Right lobe of liver (tissue), 6 donors: ENCODE measurements around the gene CLDND2. TPM values are rescaled to one million over a fixed set of nuclear protein-coding genes. Genes with fewer than 3 reads are reported as not detected.
"Not testable (repeated sequence)": the region's sequence is repeated elsewhere in the genome, so short reads cannot be mapped to it uniquely, and the experiment has no call there.

Experiments used
- ATAC-seq, 4 donors: fragments of 200-7000 bp; cut with Tn5 transposase; one replicate each; pipeline ENCODE4 v1.9.1; 2020; ENCODE audit warnings: mild to moderate bottlenecking in 4 of 4, moderate library complexity in 4 of 4
- DNase-seq, 3 donors: peaks; one replicate each; pipeline ENCODE4 v3.0.0-alpha.2; 2020
- H3K27ac ChIP-seq, 3 donors: fragments of 200-600 bp; one replicate each; pipeline ENCODE4 v1.8.0; 2022
- H3K27me3 ChIP-seq, 2 donors: fragments of 200-600 bp; one replicate each; pipeline ENCODE4 v1.8.0; 2022
- H3K36me3 ChIP-seq, 4 donors: fragments of 200-600 bp; sonication (generic) in 1 of 4; one replicate each; pipeline versions ENCODE4 v1.5.1 to v1.8.0; 2017 to 2022; ENCODE audit warnings: control low read depth in 1 of 4
- H3K4me1 ChIP-seq, 4 donors: fragments of 200-600 bp; sonication (generic) in 1 of 4; one replicate each; pipeline versions ENCODE4 v1.5.1 to v1.8.0; 2017 to 2022; ENCODE audit warnings: control low read depth in 1 of 4
- H3K4me3 ChIP-seq, 3 donors: fragments of 200-600 bp; one replicate each; pipeline ENCODE4 v1.8.0; 2022
- H3K9me3 ChIP-seq, 4 donors: fragments of 200-600 bp; sonication (generic) in 1 of 4; one replicate each; pipeline versions ENCODE4 v1.5.1 to v1.8.0; 2017 to 2022; ENCODE audit warnings: control low read depth in 1 of 4
- POLR2A ChIP-seq: fragments of 450-650 bp; IDR thresholded peaks from one replicate; pipeline ENCODE4 v1.6.1; 2017; ENCODE audit warnings: antibody characterized with exemption, mild to moderate bottlenecking
- WGBS: methylation state at CpG from one replicate; pipeline ENCODE4 v1.1.6; 2018; ENCODE audit warnings: low coverage, low lambda C conversion rate; ENCODE audit not compliant: insufficient coverage; ENCODE audit errors: missing lambda C conversion rate; 5-methylcytosine and 5-hydroxymethylcytosine counted together
- intact Hi-C, 2 donors: fragments of 100-400 bp; cut with DNase I; formaldehyde crosslinking; loops; one replicate each; pipeline versions ENCODE4 v1.11.2 to v1.14.1; 2022
- long read RNA-seq: library from polyadenylated mRNA; unstranded; transcript quantifications from one replicate; pipeline ENCODE4 v2.0.0, GENCODE V29; 2019
- total RNA-seq, 6 experiments: library from RNA; depleted of rRNA in 2 of 6; stranded (reverse); fragments of >200 nt in 2 of 6; fragmentation: NEBNext Ultra II Directional in 3 of 6; extraction: Animal tissue kit (Norgen Biotek cat#: 25700) in 3 of 6; gene quantifications; one replicate each; pipeline versions ENCODE4 v1.1.0 to v1.2.4, GENCODE V29; 2016 to 2023
- TF ChIP-seq, protein P1 (sequence below), 4 donors: fragments of 200-600 bp in 3 of 4; fragments of 450-650 bp in 1 of 4; IDR thresholded peaks; one replicate each; pipeline versions ENCODE4 v1.5.1 to v1.8.0; 2016 to 2022; ENCODE audit warnings: antibody characterized with exemption in 4 of 4, mild to moderate bottlenecking in 2 of 4
- donor health status: DM: no; HTN: yes; CAD: no.
- donor health status: DM: no; HTN: no; CAD: no.
- donor health status: DM: no; HTN: no; CAD: no.
- donor health status: DM: no; HTN: yes; CAD: no.
- donor health status: DM: no; HTN: yes; CAD: no.

Gene CLDND2
- 1 to 10 TPM in 1 of 6 experiments, under 1 TPM in 1, not detected in 4; 1.00 to 1.2 TPM for total RNA-seq
- long read RNA-seq = 0 reads

DNA sequence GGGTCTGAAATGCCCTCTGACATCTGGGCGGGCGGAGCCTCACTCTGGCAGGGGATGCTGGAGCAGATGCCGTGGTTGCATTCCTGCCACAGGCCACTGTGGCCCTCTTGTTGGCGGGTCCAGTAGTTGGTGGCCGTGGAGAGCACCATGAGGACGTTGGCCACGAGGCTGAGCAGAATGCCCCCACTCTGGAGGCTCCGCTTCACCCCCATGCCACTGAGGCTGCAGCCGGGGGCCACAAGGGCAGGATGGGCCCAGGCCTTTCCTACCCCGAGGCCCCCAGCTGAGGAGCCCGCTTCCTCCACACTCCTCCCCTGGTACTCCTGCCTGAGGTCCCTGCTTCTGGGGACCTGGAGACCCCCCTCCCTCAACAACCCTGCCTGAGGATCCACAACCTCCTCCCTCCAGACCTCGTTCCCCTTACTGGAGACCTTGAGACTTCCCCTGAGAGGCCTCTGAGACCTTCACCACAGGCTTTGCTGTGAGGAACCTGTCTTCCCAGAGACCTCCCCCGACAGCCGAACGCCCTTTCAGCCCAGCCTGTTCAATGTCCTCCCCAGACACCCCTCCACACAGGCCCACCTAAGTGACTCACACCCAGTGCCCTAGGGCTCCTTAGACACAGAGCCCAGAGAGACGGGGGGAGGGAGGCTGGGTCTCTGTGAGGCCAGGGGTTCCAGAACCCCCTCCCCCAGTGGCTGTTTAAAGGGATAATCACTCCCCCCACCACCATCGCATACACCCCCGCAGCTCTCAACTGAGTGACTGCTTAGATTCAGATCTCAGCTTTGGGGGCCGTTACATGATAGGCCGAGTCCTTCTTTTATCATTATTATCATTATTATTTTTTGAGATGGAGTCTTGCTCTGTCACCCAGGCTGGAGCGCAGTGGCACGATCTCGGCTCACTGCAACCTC, at the start of gene CLDND2:
TSS of gene CLDND2 (minus strand) at position 638 of the 917 bp plus-strand sequence. CDS start at position 212, 426 bp downstream.
- Histone ChIP-seq H3K36me3 (no peaks in the 10 kb centered on the region), H3K27ac (peak within 1 kb of the TSS in 2 of 3 donors; percentile 47 to 95), H3K4me3 (peak within 1 kb of the TSS; percentile 77 to 92 (median 83)), H3K27me3 (no peaks in the 10 kb centered on the region), H3K9me3 (no peaks in the 10 kb centered on the region), H3K4me1 (peaks cover 0 to 19% (median 4%) of the 10 kb centered on the region in 4 donors)
- intact Hi-C loops = no loop called here
- TF ChIP-seq, protein P1, sequence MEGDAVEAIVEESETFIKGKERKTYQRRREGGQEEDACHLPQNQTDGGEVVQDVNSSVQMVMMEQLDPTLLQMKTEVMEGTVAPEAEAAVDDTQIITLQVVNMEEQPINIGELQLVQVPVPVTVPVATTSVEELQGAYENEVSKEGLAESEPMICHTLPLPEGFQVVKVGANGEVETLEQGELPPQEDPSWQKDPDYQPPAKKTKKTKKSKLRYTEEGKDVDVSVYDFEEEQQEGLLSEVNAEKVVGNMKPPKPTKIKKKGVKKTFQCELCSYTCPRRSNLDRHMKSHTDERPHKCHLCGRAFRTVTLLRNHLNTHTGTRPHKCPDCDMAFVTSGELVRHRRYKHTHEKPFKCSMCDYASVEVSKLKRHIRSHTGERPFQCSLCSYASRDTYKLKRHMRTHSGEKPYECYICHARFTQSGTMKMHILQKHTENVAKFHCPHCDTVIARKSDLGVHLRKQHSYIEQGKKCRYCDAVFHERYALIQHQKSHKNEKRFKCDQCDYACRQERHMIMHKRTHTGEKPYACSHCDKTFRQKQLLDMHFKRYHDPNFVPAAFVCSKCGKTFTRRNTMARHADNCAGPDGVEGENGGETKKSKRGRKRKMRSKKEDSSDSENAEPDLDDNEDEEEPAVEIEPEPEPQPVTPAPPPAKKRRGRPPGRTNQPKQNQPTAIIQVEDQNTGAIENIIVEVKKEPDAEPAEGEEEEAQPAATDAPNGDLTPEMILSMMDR (IDR thresholded peaks at IDR 0.05) = no peak
- TF ChIP-seq POLR2A = no peak
- WGBS = 83% methylated on average over 9 of the region's 23 CpGs
- ATAC-seq (no peak), DNase-seq (no peak)

- intact Hi-C loops = loop anchor here in 1 of 2 donors (10.0 kb wide), 1 partner anchor 93 kb away; no protein-coding TSS in a partner anchor
- DNase-seq = no peak
- no peaks in the 10 kb centered on the region for H3K27me3 ChIP-seq
- no peaks in the 10 kb centered on the region for H3K4me1 ChIP-seq
- no peaks in the 10 kb centered on the region for H3K36me3 ChIP-seq
- H3K27ac ChIP-seq = peak overlapping the region in 1 of 3 donors; percentile 29
- TF ChIP-seq, protein P1 (IDR thresholded peaks at IDR 0.05) = no peak
- no peak for TF ChIP-seq POLR2A
- peak in 3 of 4 donors; percentile 2 to 29 (median 7) for ATAC-seq
- H3K9me3 ChIP-seq = no peaks in the 10 kb centered on the region
- H3K4me3 ChIP-seq = no peak overlapping the region
- WGBS = 40% methylated on average over 2 of the region's 3 CpGs
Measured at GRCh38 chr19:51417810-51418157, 49.0 kb upstream of the CLDND2 start.

DNA sequence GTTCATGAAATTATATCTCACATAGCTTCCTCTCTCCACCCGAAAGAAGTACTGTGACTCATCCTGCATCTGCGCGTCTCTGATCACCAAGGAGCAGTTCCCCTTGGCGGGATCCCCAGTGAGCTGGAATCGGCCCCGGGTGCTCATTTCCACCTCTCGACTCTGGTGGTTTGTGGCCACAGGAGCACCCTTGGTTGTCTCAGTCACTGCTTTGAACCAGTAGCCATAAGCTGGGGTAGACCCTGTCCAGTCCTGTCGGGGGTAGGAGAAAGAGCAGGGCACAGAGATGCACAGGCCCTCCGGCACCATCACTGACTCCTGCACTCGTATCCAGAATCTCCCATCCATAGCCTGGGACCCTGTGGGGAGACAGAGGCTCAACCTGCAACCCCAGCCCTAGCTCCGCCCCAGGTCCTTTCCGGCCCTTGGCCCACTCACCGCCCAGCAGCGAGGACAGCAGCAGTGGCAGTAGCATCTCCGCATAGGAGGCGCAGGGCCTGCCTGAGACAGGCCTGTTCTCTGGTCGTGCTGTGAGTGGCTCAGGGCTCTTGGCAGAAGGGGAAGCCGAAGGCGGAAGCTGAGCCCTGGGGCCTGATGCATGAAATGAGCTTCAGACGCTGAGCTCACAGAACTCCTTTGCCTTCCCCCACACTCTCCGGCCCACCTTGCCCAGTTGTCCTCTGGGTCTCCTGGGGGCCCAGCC, 48.5 kb upstream of the CLDND2 start, which contains the start of gene SIGLEC10:
TSS of gene SIGLEC10 (minus strand) at position 536 of the 703 bp plus-strand sequence. CDS start at position 475, 61 bp downstream.
- intact Hi-C loops = loop anchor here in 1 of 2 donors (10.0 kb wide), 1 partner anchor 92 kb away; no protein-coding TSS in a partner anchor
- H3K27me3 ChIP-seq = no peaks in the 10 kb centered on the region

GRCh38 chr19:51416422-51416821, 47.6 kb upstream of the CLDND2 start:
- no CpG with 5 or more reads among the region's 15 CpGs for WGBS
- not testable (repeated sequence) for H3K27me3 ChIP-seq, H3K4me1 ChIP-seq, DNase-seq, H3K9me3 ChIP-seq, H3K27ac ChIP-seq, H3K4me3 ChIP-seq, ATAC-seq, H3K36me3 ChIP-seq
- intact Hi-C loops = loop anchor here in 1 of 2 donors (10.0 kb wide), 1 partner anchor 92 kb away; no protein-coding TSS in a partner anchor

More for the DNA sequence above, 48.5 kb upstream of the CLDND2 start, which contains the start of gene SIGLEC10:
- no peak for TF ChIP-seq POLR2A
- TF ChIP-seq, protein P1 (IDR thresholded peaks at IDR 0.05) = no peak
- Histone ChIP-seq H3K9me3 (no peaks in the 10 kb centered on the region), H3K4me3 (peak within 1 kb of the TSS in 1 of 3 donors; percentile 2), H3K27ac (peak within 1 kb of the TSS in 1 of 3 donors; percentile 29), H3K36me3 (no peaks in the 10 kb centered on the region), H3K4me1 (no peaks in the 10 kb centered on the region)
- 42% methylated on average over 4 of the region's 21 CpGs for WGBS
- ATAC-seq (peak; percentile 50 to 70 (median 56)), DNase-seq (peak; percentile 50 to 75 (median 55))
